Retina (tissue), 1 donor: ENCODE results near the gene RASEF.
A peak's percentile ranks its signal among the peaks of the same experiment; 100 is the strongest.
"Not testable (repeated sequence)": the region's sequence is repeated elsewhere in the genome, so short reads cannot be mapped to it uniquely, and the experiment has no call there.

Source experiments
- DNase-seq: peaks from one replicate; pipeline ENCODE4 v3.0.0-alpha.2; 2016

Gene RASEF

GRCh38 chr9:82968388-82968787 is 94.6 kb downstream of the RASEF start:
- DNase-seq: no peak

GRCh38 chr9:82961504-82962125 is 101.3 kb downstream of the RASEF start:
- DNase-seq: peak; percentile 89

- DNase-seq: peak; percentile 76
These were observed 105.2 kb downstream of the RASEF start for GRCh38 chr9:82957529-82958379.

- DNase-seq: no peak
These were observed 113.7 kb downstream of the RASEF start for GRCh38 chr9:82949203-82949602.

GRCh38 chr9:82940376-82940775 is 122.6 kb downstream of the RASEF start:
- DNase-seq: no peak

- no peak for DNase-seq
These were observed 123.5 kb downstream of the RASEF start for GRCh38 chr9:82939451-82939850.

- DNase-seq: no peak
These were observed 124.3 kb downstream of the RASEF start for GRCh38 chr9:82938426-82939218.

GRCh38 chr9:82936561-82936960 is 126.4 kb downstream of the RASEF start:
- DNase-seq: not testable (repeated sequence)

GRCh38 chr9:82934949-82935348 is 128.0 kb downstream of the RASEF start:
- no peak for DNase-seq

GRCh38 chr9:82934025-82934424 is 128.9 kb downstream of the RASEF start:
- DNase-seq: not testable (repeated sequence)

GRCh38 chr9:82930116-82930515 is 132.8 kb downstream of the RASEF start:
- DNase-seq: no peak
